Measurements from ENCODE around the gene SFT2D3. TPM values are rescaled to one million over a fixed set of nuclear protein-coding genes. Genes with fewer than 3 reads are reported as not detected.

Gene SFT2D3
- 1 to 10 TPM; 6.0 to 7.5 TPM for total RNA-seq

GRCh38 chr2:127701193-127701650, at the start of gene SFT2D3:
SFT2D3 (plus strand) TSS chr2:127701497; CDS start chr2:127701529, 32 bp downstream.
- peak within 1 kb of the TSS; percentile 92 for H3K27ac ChIP-seq
- peak within 1 kb of the TSS; percentile 78 to 90 for H3K9ac ChIP-seq (ENCODE audit: low read depth in 2 of 2, low read length in 2 of 2)
- no peaks in the 10 kb centered on the region for H3K27me3 ChIP-seq
- H3K36me3 ChIP-seq, result no peaks in the 10 kb centered on the region
- no peaks in the 10 kb centered on the region for H3K9me3 ChIP-seq
- H3K4me1 ChIP-seq, result peaks cover 18% of the 10 kb centered on the region
- H3K4me3 ChIP-seq, result peak within 1 kb of the TSS; percentile 59
- no peak for TF ChIP-seq CTCF (IDR thresholded peaks at IDR 0.05)
- intact Hi-C loops (cut with DNase I), result no loop called here
- DNase-seq, result peak; percentile 94

GRCh38 chr2:127651971-127652550, 49.2 kb upstream of the SFT2D3 start:
- Histone ChIP-seq H3K27me3 (no peaks in the 10 kb centered on the region), H3K27ac (no peak overlapping the region), H3K9ac (ENCODE audit: low read depth in 2 of 2, low read length in 2 of 2) (no peak overlapping the region), H3K4me1 (no peaks in the 10 kb centered on the region), H3K9me3 (no peaks in the 10 kb centered on the region), H3K36me3 (no peaks in the 10 kb centered on the region), H3K4me3 (no peak overlapping the region)
- TF ChIP-seq CTCF (IDR thresholded peaks at IDR 0.05), result no peak
- intact Hi-C loops (cut with DNase I), result no loop called here
- no peak for DNase-seq

GRCh38 chr2:127652786-127653357, 48.4 kb upstream of the SFT2D3 start:
- Histone ChIP-seq H3K4me1 (no peaks in the 10 kb centered on the region), H3K4me3 (no peak overlapping the region), H3K9ac (ENCODE audit: low read depth in 2 of 2, low read length in 2 of 2) (peak overlapping the region in 1 of 2 donors; percentile 14), H3K27ac (no peak overlapping the region), H3K36me3 (no peaks in the 10 kb centered on the region), H3K9me3 (no peaks in the 10 kb centered on the region), H3K27me3 (no peaks in the 10 kb centered on the region)
- no peak for DNase-seq
- no peak for TF ChIP-seq CTCF (IDR thresholded peaks at IDR 0.05)
- intact Hi-C loops (cut with DNase I), result no loop called here

GRCh38 chr2:127653421-127654083, 47.7 kb upstream of the SFT2D3 start:
- no peak for TF ChIP-seq CTCF (IDR thresholded peaks at IDR 0.05)
- intact Hi-C loops (cut with DNase I), result no loop called here
- DNase-seq, result no peak
- no peaks in the 10 kb centered on the region for H3K9me3 ChIP-seq
- H3K27me3 ChIP-seq, result no peaks in the 10 kb centered on the region
- no peak overlapping the region for H3K27ac ChIP-seq
- H3K36me3 ChIP-seq, result no peaks in the 10 kb centered on the region
- no peaks in the 10 kb centered on the region for H3K4me1 ChIP-seq
- H3K9ac ChIP-seq (ENCODE audit: low read depth in 2 of 2, low read length in 2 of 2), result no peak overlapping the region
- H3K4me3 ChIP-seq, result no peak overlapping the region

GRCh38 chr2:127654084-127654837, 47.0 kb upstream of the SFT2D3 start:
- no peak overlapping the region for H3K4me3 ChIP-seq
- no peaks in the 10 kb centered on the region for H3K27me3 ChIP-seq
- no peak overlapping the region for H3K9ac ChIP-seq (ENCODE audit: low read depth in 2 of 2, low read length in 2 of 2)
- H3K9me3 ChIP-seq, result no peaks in the 10 kb centered on the region
- DNase-seq, result no peak
- no peak overlapping the region for H3K27ac ChIP-seq
- intact Hi-C loops (cut with DNase I), result no loop called here
- no peak for TF ChIP-seq CTCF (IDR thresholded peaks at IDR 0.05)
- H3K36me3 ChIP-seq, result no peaks in the 10 kb centered on the region
- H3K4me1 ChIP-seq, result no peaks in the 10 kb centered on the region
